ENCODE results near the gene MAP1LC3C.
"Not testable (repeated sequence)": the region's sequence is repeated elsewhere in the genome, so short reads cannot be mapped to it uniquely, and the experiment has no call there.

MAP1LC3C gene

GRCh38 chr1:241990040-241990439 is 8.9 kb downstream of the MAP1LC3C start:
- DNase-seq: no peak

GRCh38 chr1:241988389-241988930 is 10.4 kb downstream of the MAP1LC3C start:
- not testable (repeated sequence) for DNase-seq

- DNase-seq: peak; percentile 24
These were observed 13.1 kb downstream of the MAP1LC3C start for GRCh38 chr1:241985787-241986186.

- no peak for DNase-seq
These were observed 19.0 kb downstream of the MAP1LC3C start for GRCh38 chr1:241979926-241980325.

GRCh38 chr1:241979071-241979470 is 19.8 kb downstream of the MAP1LC3C start:
- no peak for DNase-seq

GRCh38 chr1:241976229-241976628 is 22.7 kb downstream of the MAP1LC3C start:
- no peak for DNase-seq

- DNase-seq: no peak
These were observed 26.1 kb downstream of the MAP1LC3C start for GRCh38 chr1:241972703-241973369.

GRCh38 chr1:241968611-241969010 is 30.3 kb downstream of the MAP1LC3C start:
- no peak for DNase-seq

- DNase-seq: no peak
These were observed 34.2 kb downstream of the MAP1LC3C start for GRCh38 chr1:241964550-241965282.

GRCh38 chr1:241963722-241964121 is 35.2 kb downstream of the MAP1LC3C start:
- no peak for DNase-seq

- DNase-seq: peak; percentile 38
These were observed 36.7 kb downstream of the MAP1LC3C start for GRCh38 chr1:241962153-241962552.

GRCh38 chr1:241957692-241958494 is 41.0 kb downstream of the MAP1LC3C start, which contains the start of gene BECN2:
TSS of gene BECN2 (plus strand) at chr1:241957767. CDS start at chr1:241957767, 0 bp downstream.
- DNase-seq: no peak

GRCh38 chr1:241950390-241950789 is 48.5 kb downstream of the MAP1LC3C start:
- DNase-seq: no peak

GRCh38 chr1:241947354-241947753 is 51.5 kb downstream of the MAP1LC3C start:
- no peak for DNase-seq
